ENCODE results near the gene FZD10. TPM values are rescaled to one million over a fixed set of nuclear protein-coding genes. Genes with fewer than 3 reads are reported as not detected.

FZD10 gene
- total and polyA plus RNA-seq, 4 experiments from 2014 or later = not detected

DNA sequence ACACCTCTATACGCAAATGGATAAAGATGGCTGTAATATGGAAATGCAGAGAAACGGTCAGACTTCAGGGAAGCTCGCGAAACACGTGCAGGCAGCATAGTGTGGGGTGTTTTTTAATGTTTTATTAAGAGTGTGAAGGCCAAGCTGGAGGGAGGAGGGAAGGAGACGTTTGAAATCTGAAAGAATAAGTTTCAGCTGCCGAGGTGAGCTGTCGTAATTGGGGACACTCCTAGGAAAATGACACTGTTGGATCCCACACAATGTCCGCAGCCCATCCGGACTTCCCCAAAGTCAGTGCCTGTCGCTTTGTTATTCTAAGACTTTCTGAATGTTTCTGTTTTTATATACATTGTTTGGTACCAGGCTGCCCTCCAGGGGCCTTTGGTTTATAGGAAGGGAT is 8.3 kb downstream of the FZD10 start:
- CTCF ChIA-PET (ENCODE audit: partially characterized antibody) = no interaction called here
- H3K4me1 ChIP-seq (ENCODE audit: insufficient read depth, low read length) = no peaks in the 10 kb centered on the region
- intact Hi-C loops (cut with micrococcal nuclease) = no loop called here

GRCh38 chr12:130177635-130178242 is 15.5 kb downstream of the FZD10 start:
- no peak overlapping the region for H3K27ac ChIP-seq (ENCODE audit: low read depth, low read length)
- no peaks in the 10 kb centered on the region for H3K4me1 ChIP-seq (ENCODE audit: insufficient read depth, low read length)
- no peaks in the 10 kb centered on the region for H3K36me3 ChIP-seq (ENCODE audit: insufficient read depth, low read length)
- Mint-ChIP-seq H3K4me3 (no peak overlapping the region), H3K36me3 (no peaks in the 10 kb centered on the region), H3K4me1 (no peaks in the 10 kb centered on the region), H3K27ac (no peak overlapping the region), H3K27me3 (no peaks in the 10 kb centered on the region), H3K9me3 (peaks cover 0 to 26% (median 10%) of the 10 kb centered on the region in 8 donors)
- no peak for DNase-seq
- CTCF ChIA-PET (ENCODE audit: partially characterized antibody) = no interaction called here
- intact Hi-C loops (cut with micrococcal nuclease) = no loop called here
- no peaks in the 10 kb centered on the region for H3K27me3 ChIP-seq (ENCODE audit: insufficient read depth, low read length)
- no peak overlapping the region for H3K4me3 ChIP-seq (ENCODE audit: low read length in 2 of 2)
- POLR2A ChIA-PET (ENCODE audit: partially characterized antibody) = no interaction called here
- H3K9me3 ChIP-seq (ENCODE audit: control insufficient read depth in 1 of 2, low read length in 2 of 2) = no peaks in the 10 kb centered on the region

More for the DNA sequence above, 8.3 kb downstream of the FZD10 start:
- Mint-ChIP-seq H3K36me3 (no peaks in the 10 kb centered on the region), H3K27ac (no peak overlapping the region), H3K4me1 (no peaks in the 10 kb centered on the region), H3K9me3 (peaks cover 0 to 10% (median under 1%) of the 10 kb centered on the region in 8 donors), H3K4me3 (no peak overlapping the region), H3K27me3 (peaks cover 5 to 15% of the 10 kb centered on the region in 2 donors)
- DNase-seq = no peak
- Histone ChIP-seq H3K27ac (ENCODE audit: low read depth, low read length) (no peak overlapping the region), H3K27me3 (ENCODE audit: insufficient read depth, low read length) (no peaks in the 10 kb centered on the region), H3K36me3 (ENCODE audit: insufficient read depth, low read length) (no peaks in the 10 kb centered on the region), H3K9me3 (ENCODE audit: control insufficient read depth in 1 of 2, low read length in 2 of 2) (no peaks in the 10 kb centered on the region), H3K4me3 (ENCODE audit: low read length in 2 of 2) (no peak overlapping the region)
- POLR2A ChIA-PET (ENCODE audit: partially characterized antibody) = no interaction called here

DNA sequence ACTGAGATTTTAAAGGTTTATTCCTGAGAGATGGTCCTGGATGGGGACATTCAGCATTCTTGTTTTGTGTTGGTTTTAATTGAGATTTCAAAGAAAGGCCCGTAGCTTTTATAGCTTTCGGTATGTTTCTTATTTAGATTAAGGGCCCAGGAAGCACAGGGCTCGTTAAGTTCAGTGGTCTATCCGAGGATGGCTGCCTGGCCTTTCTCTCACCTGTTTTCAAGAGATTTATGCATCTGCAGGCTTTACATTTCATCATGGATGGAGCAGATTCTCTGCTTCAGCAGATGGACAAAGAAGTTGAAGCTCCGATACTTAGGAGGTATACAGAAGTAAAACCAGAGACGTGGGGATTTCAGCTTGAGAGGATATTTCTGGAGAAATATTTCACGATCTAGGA is 16.0 kb downstream of the FZD10 start:
- no peak for DNase-seq
- H3K27ac Mint-ChIP-seq = no peak overlapping the region
- no peaks in the 10 kb centered on the region for H3K36me3 ChIP-seq (ENCODE audit: insufficient read depth, low read length)
- no peaks in the 10 kb centered on the region for H3K4me1 ChIP-seq (ENCODE audit: insufficient read depth, low read length)
- no peaks in the 10 kb centered on the region for H3K4me1 Mint-ChIP-seq
- no peak overlapping the region for H3K27ac ChIP-seq (ENCODE audit: low read depth, low read length)
- ChIA-PET CTCF (ENCODE audit: partially characterized antibody) (no interaction called here), POLR2A (ENCODE audit: partially characterized antibody) (no interaction called here)
- intact Hi-C loops (cut with micrococcal nuclease) = no loop called here
- H3K36me3 Mint-ChIP-seq = no peaks in the 10 kb centered on the region
- H3K27me3 Mint-ChIP-seq = no peaks in the 10 kb centered on the region
- no peaks in the 10 kb centered on the region for H3K27me3 ChIP-seq (ENCODE audit: insufficient read depth, low read length)
- no peaks in the 10 kb centered on the region for H3K9me3 ChIP-seq (ENCODE audit: control insufficient read depth in 1 of 2, low read length in 2 of 2)
- no peak overlapping the region for H3K4me3 ChIP-seq (ENCODE audit: low read length in 2 of 2)
- no peak overlapping the region for H3K4me3 Mint-ChIP-seq
- H3K9me3 Mint-ChIP-seq = peaks cover 0 to 28% (median 12%) of the 10 kb centered on the region in 8 donors

GRCh38 chr12:130179191-130179590 is 16.9 kb downstream of the FZD10 start:
- no peak overlapping the region for H3K4me3 ChIP-seq (ENCODE audit: low read length in 2 of 2)
- intact Hi-C loops (cut with micrococcal nuclease) = no loop called here
- Mint-ChIP-seq H3K27me3 (no peaks in the 10 kb centered on the region), H3K9me3 (peaks cover 0 to 28% (median 13%) of the 10 kb centered on the region in 8 donors), H3K4me3 (no peak overlapping the region), H3K4me1 (no peaks in the 10 kb centered on the region), H3K36me3 (no peaks in the 10 kb centered on the region), H3K27ac (no peak overlapping the region)
- no peaks in the 10 kb centered on the region for H3K4me1 ChIP-seq (ENCODE audit: insufficient read depth, low read length)
- no peak overlapping the region for H3K27ac ChIP-seq (ENCODE audit: low read depth, low read length)
- no peaks in the 10 kb centered on the region for H3K27me3 ChIP-seq (ENCODE audit: insufficient read depth, low read length)
- H3K36me3 ChIP-seq (ENCODE audit: insufficient read depth, low read length) = no peaks in the 10 kb centered on the region
- H3K9me3 ChIP-seq (ENCODE audit: control insufficient read depth in 1 of 2, low read length in 2 of 2) = no peaks in the 10 kb centered on the region
- ChIA-PET CTCF (ENCODE audit: partially characterized antibody) (no interaction called here), POLR2A (ENCODE audit: partially characterized antibody) (no interaction called here)
- DNase-seq = no peak

DNA sequence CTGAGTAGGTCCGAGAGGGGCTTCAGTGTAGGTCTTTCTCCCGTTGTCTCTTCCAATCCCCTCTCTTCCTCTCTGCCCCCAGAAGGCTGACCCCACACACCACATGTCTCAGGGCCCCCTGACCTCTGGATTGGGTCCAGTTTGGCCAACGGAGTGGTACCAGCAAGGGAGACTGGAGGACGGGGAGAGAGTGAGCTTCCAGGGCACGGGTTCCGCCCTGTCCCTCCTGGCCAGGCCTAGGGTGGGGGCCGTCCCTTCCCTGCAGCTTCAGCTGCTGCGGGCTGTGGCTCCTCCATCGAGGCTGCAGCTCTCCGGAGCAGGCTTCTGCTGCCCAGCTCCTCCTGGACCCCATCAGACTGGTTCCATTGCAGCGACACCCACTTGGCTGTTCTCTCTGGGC is 17.4 kb downstream of the FZD10 start:
- H3K36me3 Mint-ChIP-seq = no peaks in the 10 kb centered on the region

GRCh38 chr12:130181211-130181610 is 18.9 kb downstream of the FZD10 start:
- Mint-ChIP-seq H3K4me3 (peak overlapping the region in 1 of 8 donors; percentile 33), H3K36me3 (no peaks in the 10 kb centered on the region), H3K9me3 (peaks cover 0 to 23% (median 13%) of the 10 kb centered on the region in 8 donors), H3K27ac (no peak overlapping the region), H3K4me1 (no peaks in the 10 kb centered on the region), H3K27me3 (no peaks in the 10 kb centered on the region)
- Histone ChIP-seq H3K36me3 (ENCODE audit: insufficient read depth, low read length) (no peaks in the 10 kb centered on the region), H3K4me3 (ENCODE audit: low read length in 2 of 2) (no peak overlapping the region), H3K27me3 (ENCODE audit: insufficient read depth, low read length) (no peaks in the 10 kb centered on the region), H3K27ac (ENCODE audit: low read depth, low read length) (no peak overlapping the region), H3K4me1 (ENCODE audit: insufficient read depth, low read length) (no peaks in the 10 kb centered on the region), H3K9me3 (ENCODE audit: control insufficient read depth in 1 of 2, low read length in 2 of 2) (no peaks in the 10 kb centered on the region)
- DNase-seq = no peak
- ChIA-PET CTCF (ENCODE audit: partially characterized antibody) (no interaction called here), POLR2A (ENCODE audit: partially characterized antibody) (no interaction called here)
- intact Hi-C loops (cut with micrococcal nuclease) = no loop called here

More for the DNA sequence above, 17.4 kb downstream of the FZD10 start:
- Histone ChIP-seq H3K9me3 (ENCODE audit: control insufficient read depth in 1 of 2, low read length in 2 of 2) (no peaks in the 10 kb centered on the region), H3K36me3 (ENCODE audit: insufficient read depth, low read length) (no peaks in the 10 kb centered on the region), H3K4me1 (ENCODE audit: insufficient read depth, low read length) (no peaks in the 10 kb centered on the region), H3K27me3 (ENCODE audit: insufficient read depth, low read length) (no peaks in the 10 kb centered on the region), H3K4me3 (ENCODE audit: low read length in 2 of 2) (no peak overlapping the region), H3K27ac (ENCODE audit: low read depth, low read length) (no peak overlapping the region)
- Mint-ChIP-seq H3K9me3 (peaks cover 0 to 27% (median 13%) of the 10 kb centered on the region in 8 donors), H3K27ac (no peak overlapping the region), H3K4me3 (no peak overlapping the region), H3K27me3 (no peaks in the 10 kb centered on the region), H3K4me1 (no peaks in the 10 kb centered on the region)
- no peak for DNase-seq
- intact Hi-C loops (cut with micrococcal nuclease) = no loop called here
- ChIA-PET CTCF (ENCODE audit: partially characterized antibody) (no interaction called here), POLR2A (ENCODE audit: partially characterized antibody) (no interaction called here)

DNA sequence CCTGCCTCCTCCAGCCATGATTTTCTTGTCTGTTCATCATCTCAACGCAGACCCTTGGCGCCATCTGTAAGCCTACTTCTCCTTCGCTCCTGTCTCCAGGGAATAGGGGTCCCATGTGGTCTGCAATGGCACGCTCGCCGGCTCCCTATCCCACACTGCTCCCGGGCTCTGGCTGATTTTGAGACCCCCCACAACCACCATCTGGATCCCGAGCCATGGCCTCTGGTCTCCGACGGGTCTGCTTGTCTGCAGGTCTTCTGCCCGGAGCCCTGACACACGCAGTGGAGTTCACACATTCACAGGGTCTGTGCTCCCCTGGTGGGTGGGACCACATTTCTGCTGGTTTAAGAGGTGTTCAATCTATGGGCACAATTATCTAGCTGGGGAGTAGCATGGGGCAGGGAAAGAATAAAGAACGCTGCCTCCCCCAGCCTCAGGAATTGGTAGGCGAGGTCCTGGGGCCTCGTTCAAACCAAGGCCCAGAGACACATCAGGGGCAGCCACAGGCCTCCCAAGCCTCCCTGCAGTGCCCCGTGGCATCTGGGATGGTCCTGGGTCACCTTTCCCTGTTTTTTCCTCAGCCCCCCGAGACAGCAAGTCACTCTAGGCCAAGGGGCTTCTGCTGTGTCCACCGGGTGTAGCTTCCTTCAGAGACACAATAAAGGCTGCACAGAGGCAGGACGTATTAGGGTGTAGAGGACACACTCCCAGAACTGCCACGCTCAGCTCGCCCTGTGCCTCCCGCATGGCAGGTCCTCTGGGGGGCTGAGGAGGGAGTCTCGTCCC is 21.5 kb downstream of the FZD10 start:
- no peaks in the 10 kb centered on the region for H3K4me1 Mint-ChIP-seq
- peaks cover 0 to 4% of the 10 kb centered on the region in 2 donors for H3K27me3 Mint-ChIP-seq
- H3K27ac Mint-ChIP-seq = no peak overlapping the region
- no peak overlapping the region for H3K4me3 ChIP-seq (ENCODE audit: low read length in 2 of 2)
- H3K27ac ChIP-seq (ENCODE audit: low read depth, low read length) = no peak overlapping the region
- no peaks in the 10 kb centered on the region for H3K4me1 ChIP-seq (ENCODE audit: insufficient read depth, low read length)
- no peaks in the 10 kb centered on the region for H3K27me3 ChIP-seq (ENCODE audit: insufficient read depth, low read length)
- H3K36me3 ChIP-seq (ENCODE audit: insufficient read depth, low read length) = no peaks in the 10 kb centered on the region
- no peak for DNase-seq
- no peaks in the 10 kb centered on the region for H3K36me3 Mint-ChIP-seq
- intact Hi-C loops (cut with micrococcal nuclease) = no loop called here
- no peak overlapping the region for H3K4me3 Mint-ChIP-seq
- H3K9me3 Mint-ChIP-seq = peaks cover 0 to 17% (median 11%) of the 10 kb centered on the region in 8 donors
- no peaks in the 10 kb centered on the region for H3K9me3 ChIP-seq (ENCODE audit: control insufficient read depth in 1 of 2, low read length in 2 of 2)
- ChIA-PET POLR2A (ENCODE audit: partially characterized antibody) (no interaction called here), CTCF (ENCODE audit: partially characterized antibody) (no interaction called here)

Data from CD4-positive, alpha-beta memory T cell (primary cell).